Breast epithelium (tissue), 3 donors: ENCODE measurements around the gene TM9SF4.

Experiments
- POLR2A ChIP-seq: fragments of 450-650 bp; IDR thresholded peaks from one replicate; pipeline ENCODE4 v1.6.1; 2016; ENCODE audit warnings: antibody characterized with exemption, mild to moderate bottlenecking, moderate library complexity
- TF ChIP-seq, protein P1 (sequence below), 3 donors: fragments of 450-650 bp; IDR thresholded peaks; one replicate each; pipeline ENCODE4 v1.5.1; 2016 to 2017; ENCODE audit warnings: antibody characterized with exemption in 3 of 3, mild to moderate bottlenecking in 3 of 3, moderate library complexity in 3 of 3

DNA sequence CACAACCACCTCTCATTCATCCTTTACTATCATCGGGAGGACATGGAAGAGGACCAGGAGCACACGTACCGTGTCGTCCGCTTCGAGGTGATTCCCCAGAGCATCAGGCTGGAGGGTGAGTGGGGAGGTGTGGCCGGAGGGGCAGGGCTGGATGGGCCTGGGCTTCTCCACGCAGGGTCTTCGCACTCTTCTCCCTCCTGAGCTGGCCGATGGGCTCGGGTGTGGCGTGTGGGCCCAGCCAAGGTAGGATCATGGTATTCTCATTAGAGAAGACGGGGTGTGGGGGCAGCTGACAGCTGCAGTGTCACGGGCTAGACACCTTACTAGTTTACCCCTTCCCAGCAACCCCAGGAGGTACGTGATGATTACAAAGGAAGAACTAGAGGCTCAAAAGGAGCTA is 33.5 kb downstream of the TM9SF4 start:
- TF ChIP-seq, protein P1, sequence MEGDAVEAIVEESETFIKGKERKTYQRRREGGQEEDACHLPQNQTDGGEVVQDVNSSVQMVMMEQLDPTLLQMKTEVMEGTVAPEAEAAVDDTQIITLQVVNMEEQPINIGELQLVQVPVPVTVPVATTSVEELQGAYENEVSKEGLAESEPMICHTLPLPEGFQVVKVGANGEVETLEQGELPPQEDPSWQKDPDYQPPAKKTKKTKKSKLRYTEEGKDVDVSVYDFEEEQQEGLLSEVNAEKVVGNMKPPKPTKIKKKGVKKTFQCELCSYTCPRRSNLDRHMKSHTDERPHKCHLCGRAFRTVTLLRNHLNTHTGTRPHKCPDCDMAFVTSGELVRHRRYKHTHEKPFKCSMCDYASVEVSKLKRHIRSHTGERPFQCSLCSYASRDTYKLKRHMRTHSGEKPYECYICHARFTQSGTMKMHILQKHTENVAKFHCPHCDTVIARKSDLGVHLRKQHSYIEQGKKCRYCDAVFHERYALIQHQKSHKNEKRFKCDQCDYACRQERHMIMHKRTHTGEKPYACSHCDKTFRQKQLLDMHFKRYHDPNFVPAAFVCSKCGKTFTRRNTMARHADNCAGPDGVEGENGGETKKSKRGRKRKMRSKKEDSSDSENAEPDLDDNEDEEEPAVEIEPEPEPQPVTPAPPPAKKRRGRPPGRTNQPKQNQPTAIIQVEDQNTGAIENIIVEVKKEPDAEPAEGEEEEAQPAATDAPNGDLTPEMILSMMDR (IDR thresholded peaks at IDR 0.05): no peak
- no peak for TF ChIP-seq POLR2A
